ENCODE data around the gene SYNDIG1. TPM values are rescaled to one million over a fixed set of nuclear protein-coding genes. Genes with fewer than 3 reads are reported as not detected.

SYNDIG1 gene
- total RNA-seq, 2 donors from 2014 or later = not detected

- Mint-ChIP-seq H3K36me3 (no peaks in the 10 kb centered on the region), H3K27ac (no peak overlapping the region)
- no peak for ATAC-seq
Observed at GRCh38 chr20:24677626-24678315, 208.3 kb downstream of the SYNDIG1 start.

GRCh38 chr20:24678351-24679106, 209.1 kb downstream of the SYNDIG1 start:
- Mint-ChIP-seq H3K36me3 (no peaks in the 10 kb centered on the region), H3K9me3 (no peaks in the 10 kb centered on the region), H3K27ac (no peak overlapping the region)
- ATAC-seq (no peak), DNase-seq (ENCODE audit: low spot score in 2 of 2) (no peak)

More at GRCh38 chr20:24677626-24678315, 208.3 kb downstream of the SYNDIG1 start:
- H3K9me3 Mint-ChIP-seq = no peaks in the 10 kb centered on the region
- no peak for DNase-seq (ENCODE audit: low spot score in 2 of 2)

GRCh38 chr20:24679448-24680047, 210.1 kb downstream of the SYNDIG1 start:
- DNase-seq (ENCODE audit: low spot score in 2 of 2) = no peak
- no peak for ATAC-seq
- no peaks in the 10 kb centered on the region for H3K36me3 Mint-ChIP-seq
- no peaks in the 10 kb centered on the region for H3K9me3 Mint-ChIP-seq
- H3K27ac Mint-ChIP-seq = no peak overlapping the region

- DNase-seq (ENCODE audit: low spot score in 2 of 2) = no peak
- ATAC-seq = peak in 1 of 2 donors; percentile 54
- H3K36me3 Mint-ChIP-seq = no peaks in the 10 kb centered on the region
Observed at GRCh38 chr20:24681634-24682495, 212.4 kb downstream of the SYNDIG1 start.

GRCh38 chr20:24682496-24682985, 213.1 kb downstream of the SYNDIG1 start:
- Mint-ChIP-seq H3K27ac (no peak overlapping the region), H3K36me3 (no peaks in the 10 kb centered on the region), H3K9me3 (no peaks in the 10 kb centered on the region)
- no peak for ATAC-seq
- DNase-seq (ENCODE audit: low spot score in 2 of 2) = no peak

More at GRCh38 chr20:24681634-24682495, 212.4 kb downstream of the SYNDIG1 start:
- H3K9me3 Mint-ChIP-seq = no peaks in the 10 kb centered on the region
- no peak overlapping the region for H3K27ac Mint-ChIP-seq

- no peak for DNase-seq (ENCODE audit: low spot score in 2 of 2)
- Mint-ChIP-seq H3K27ac (no peak overlapping the region), H3K36me3 (no peaks in the 10 kb centered on the region)
Observed at GRCh38 chr20:24683676-24684075, 214.2 kb downstream of the SYNDIG1 start.

GRCh38 chr20:24684421-24684871, 215.0 kb downstream of the SYNDIG1 start:
- no peaks in the 10 kb centered on the region for H3K36me3 Mint-ChIP-seq
- no peaks in the 10 kb centered on the region for H3K9me3 Mint-ChIP-seq
- ATAC-seq = no peak
- DNase-seq (ENCODE audit: low spot score in 2 of 2) = peak in 1 of 2 donors; percentile 9
- H3K27ac Mint-ChIP-seq = no peak overlapping the region

More at GRCh38 chr20:24683676-24684075, 214.2 kb downstream of the SYNDIG1 start:
- no peaks in the 10 kb centered on the region for H3K9me3 Mint-ChIP-seq
- ATAC-seq = no peak

- DNase-seq (ENCODE audit: low spot score in 2 of 2) (peak in 1 of 2 donors; percentile 16), ATAC-seq (no peak)
- H3K9me3 Mint-ChIP-seq = no peaks in the 10 kb centered on the region
- no peaks in the 10 kb centered on the region for H3K36me3 Mint-ChIP-seq
- H3K27ac Mint-ChIP-seq = no peak overlapping the region
Observed at GRCh38 chr20:24684956-24685691, 215.7 kb downstream of the SYNDIG1 start.

GRCh38 chr20:24685736-24686135, 216.3 kb downstream of the SYNDIG1 start:
- Mint-ChIP-seq H3K9me3 (no peaks in the 10 kb centered on the region), H3K27ac (no peak overlapping the region), H3K36me3 (no peaks in the 10 kb centered on the region)
- DNase-seq (ENCODE audit: low spot score in 2 of 2) (peak in 1 of 2 donors; percentile 28), ATAC-seq (no peak)

GRCh38 chr20:24686156-24686555, 216.7 kb downstream of the SYNDIG1 start:
- no peak for ATAC-seq
- Mint-ChIP-seq H3K36me3 (no peaks in the 10 kb centered on the region), H3K27ac (no peak overlapping the region), H3K9me3 (no peaks in the 10 kb centered on the region)
- DNase-seq (ENCODE audit: low spot score in 2 of 2) = peak in 1 of 2 donors; percentile 7

GRCh38 chr20:24690408-24690807, 221.0 kb downstream of the SYNDIG1 start:
- H3K36me3 Mint-ChIP-seq = no peaks in the 10 kb centered on the region
- DNase-seq (ENCODE audit: low spot score in 2 of 2) (peak in 1 of 2 donors; percentile 21), ATAC-seq (no peak)
- H3K9me3 Mint-ChIP-seq = no peaks in the 10 kb centered on the region
- no peak overlapping the region for H3K27ac Mint-ChIP-seq

GRCh38 chr20:24691901-24692351, 222.5 kb downstream of the SYNDIG1 start:
- H3K27ac Mint-ChIP-seq = no peak overlapping the region
- no peak for ATAC-seq
- no peaks in the 10 kb centered on the region for H3K9me3 Mint-ChIP-seq
- peak in 1 of 2 donors; percentile 11 for DNase-seq (ENCODE audit: low spot score in 2 of 2)
- H3K36me3 Mint-ChIP-seq = no peaks in the 10 kb centered on the region

- H3K27ac Mint-ChIP-seq = no peak overlapping the region
- ATAC-seq = no peak
- peak in 1 of 2 donors; percentile 21 for DNase-seq (ENCODE audit: low spot score in 2 of 2)
- H3K9me3 Mint-ChIP-seq = no peaks in the 10 kb centered on the region
- no peaks in the 10 kb centered on the region for H3K36me3 Mint-ChIP-seq
Observed at GRCh38 chr20:24692446-24693200, 223.2 kb downstream of the SYNDIG1 start.

- DNase-seq (ENCODE audit: low spot score in 2 of 2) (peak in 1 of 2 donors; percentile 38), ATAC-seq (no peak)
- H3K27ac Mint-ChIP-seq = peak overlapping the region in 1 of 2 donors; percentile 29
- H3K9me3 Mint-ChIP-seq = no peaks in the 10 kb centered on the region
- H3K36me3 Mint-ChIP-seq = no peaks in the 10 kb centered on the region
Observed at GRCh38 chr20:24693466-24694156, 224.2 kb downstream of the SYNDIG1 start.

All from activated naive CD4-positive, alpha-beta T cell treated with anti-CD3 and anti-CD28 coated beads, Interleukin-2, amount 50 U/mL, for 72 hours (primary cell).